Measurements from ENCODE around the gene NBEA.
A peak's percentile ranks its signal among the peaks of the same experiment; 100 is the strongest.

NBEA gene

GRCh38 chr13:34933786-34934185 is 8.3 kb upstream of the NBEA start:
- in situ Hi-C loops (cut with HindIII; ENCODE audit: low sequenced_read_pairs), result no loop called here
- TF ChIP-seq, protein P1, sequence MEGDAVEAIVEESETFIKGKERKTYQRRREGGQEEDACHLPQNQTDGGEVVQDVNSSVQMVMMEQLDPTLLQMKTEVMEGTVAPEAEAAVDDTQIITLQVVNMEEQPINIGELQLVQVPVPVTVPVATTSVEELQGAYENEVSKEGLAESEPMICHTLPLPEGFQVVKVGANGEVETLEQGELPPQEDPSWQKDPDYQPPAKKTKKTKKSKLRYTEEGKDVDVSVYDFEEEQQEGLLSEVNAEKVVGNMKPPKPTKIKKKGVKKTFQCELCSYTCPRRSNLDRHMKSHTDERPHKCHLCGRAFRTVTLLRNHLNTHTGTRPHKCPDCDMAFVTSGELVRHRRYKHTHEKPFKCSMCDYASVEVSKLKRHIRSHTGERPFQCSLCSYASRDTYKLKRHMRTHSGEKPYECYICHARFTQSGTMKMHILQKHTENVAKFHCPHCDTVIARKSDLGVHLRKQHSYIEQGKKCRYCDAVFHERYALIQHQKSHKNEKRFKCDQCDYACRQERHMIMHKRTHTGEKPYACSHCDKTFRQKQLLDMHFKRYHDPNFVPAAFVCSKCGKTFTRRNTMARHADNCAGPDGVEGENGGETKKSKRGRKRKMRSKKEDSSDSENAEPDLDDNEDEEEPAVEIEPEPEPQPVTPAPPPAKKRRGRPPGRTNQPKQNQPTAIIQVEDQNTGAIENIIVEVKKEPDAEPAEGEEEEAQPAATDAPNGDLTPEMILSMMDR (IDR thresholded peaks at IDR 0.05; ENCODE audit: low read depth, low read length), result no peak
- H3K4me3 ChIP-seq (ENCODE audit: low read depth, low read length), result no peak overlapping the region
- DNase-seq (ENCODE audit: low read depth, low spot score), result no peak

GRCh38 chr13:34935841-34936240 is 6.2 kb upstream of the NBEA start:
- TF ChIP-seq, protein P1 (IDR thresholded peaks at IDR 0.05; ENCODE audit: low read depth, low read length), result no peak
- no peak for DNase-seq (ENCODE audit: low read depth, low spot score)
- H3K4me3 ChIP-seq (ENCODE audit: low read depth, low read length), result no peak overlapping the region
- in situ Hi-C loops (cut with HindIII; ENCODE audit: low sequenced_read_pairs), result no loop called here

- in situ Hi-C loops (cut with HindIII; ENCODE audit: low sequenced_read_pairs), result no loop called here
- H3K4me3 ChIP-seq (ENCODE audit: low read depth, low read length), result no peak overlapping the region
- TF ChIP-seq, protein P1 (IDR thresholded peaks at IDR 0.05; ENCODE audit: low read depth, low read length), result no peak
These were observed 2.3 kb upstream of the NBEA start for GRCh38 chr13:34939771-34940170.

DNA sequence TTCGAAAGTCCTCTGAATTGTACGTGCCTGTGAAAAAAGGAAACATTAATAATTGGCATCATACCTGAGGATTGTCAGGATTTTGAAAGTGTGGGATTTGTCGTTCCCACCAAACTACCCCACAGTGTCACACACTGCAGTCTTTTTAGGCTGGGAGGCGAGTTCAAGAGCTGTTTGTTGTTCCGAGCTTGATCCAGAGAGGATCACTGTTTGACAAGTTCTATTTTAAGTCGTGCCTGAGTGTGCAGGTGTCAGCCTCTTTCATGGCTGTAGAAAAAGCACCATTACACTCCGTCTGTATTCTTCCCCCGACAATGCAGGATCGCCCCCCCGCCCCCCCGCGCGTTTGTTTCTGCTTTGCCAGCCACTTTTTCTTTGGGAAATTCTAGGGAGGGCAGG is 635 bp upstream of the NBEA start:
- peak overlapping the region; percentile 68 for H3K4me3 ChIP-seq (ENCODE audit: low read depth, low read length)
- in situ Hi-C loops (cut with HindIII; ENCODE audit: low sequenced_read_pairs), result no loop called here
- TF ChIP-seq, protein P1 (IDR thresholded peaks at IDR 0.05; ENCODE audit: low read depth, low read length), result no peak
- DNase-seq (ENCODE audit: low read depth, low spot score), result no peak

More at GRCh38 chr13:34939771-34940170, 2.3 kb upstream of the NBEA start:
- no peak for DNase-seq (ENCODE audit: low read depth, low spot score)

DNA sequence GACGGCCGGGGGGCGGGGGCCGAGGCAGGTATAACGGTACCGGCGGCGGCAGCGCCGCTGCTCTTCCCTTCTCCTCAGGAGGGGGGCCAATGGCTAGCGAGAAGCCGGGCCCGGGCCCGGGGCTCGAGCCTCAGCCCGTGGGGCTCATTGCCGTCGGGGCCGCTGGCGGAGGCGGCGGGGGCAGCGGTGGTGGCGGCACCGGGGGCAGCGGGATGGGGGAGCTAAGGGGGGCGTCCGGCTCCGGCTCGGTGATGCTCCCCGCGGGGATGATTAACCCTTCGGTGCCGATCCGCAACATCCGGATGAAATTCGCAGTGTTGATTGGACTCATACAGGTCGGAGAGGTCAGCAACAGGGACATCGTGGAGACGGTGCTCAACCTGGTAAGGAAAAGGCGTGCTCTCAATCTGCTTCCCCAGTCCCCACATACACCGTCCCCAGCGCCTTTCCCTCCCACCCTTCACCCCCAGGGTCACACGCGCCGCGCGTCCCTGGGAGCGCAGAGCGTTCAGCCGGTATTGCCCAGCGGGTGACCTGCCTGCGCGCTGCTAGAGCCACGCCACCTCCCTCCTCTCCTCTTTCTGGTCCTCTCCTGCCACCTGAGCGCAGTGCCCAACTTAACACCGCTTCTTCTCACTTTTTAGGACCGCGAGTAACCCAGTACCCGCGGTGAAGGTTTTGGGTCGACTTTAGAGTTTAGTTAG is 814 bp downstream of the NBEA start:
- no peak for DNase-seq (ENCODE audit: low read depth, low spot score)

DNA sequence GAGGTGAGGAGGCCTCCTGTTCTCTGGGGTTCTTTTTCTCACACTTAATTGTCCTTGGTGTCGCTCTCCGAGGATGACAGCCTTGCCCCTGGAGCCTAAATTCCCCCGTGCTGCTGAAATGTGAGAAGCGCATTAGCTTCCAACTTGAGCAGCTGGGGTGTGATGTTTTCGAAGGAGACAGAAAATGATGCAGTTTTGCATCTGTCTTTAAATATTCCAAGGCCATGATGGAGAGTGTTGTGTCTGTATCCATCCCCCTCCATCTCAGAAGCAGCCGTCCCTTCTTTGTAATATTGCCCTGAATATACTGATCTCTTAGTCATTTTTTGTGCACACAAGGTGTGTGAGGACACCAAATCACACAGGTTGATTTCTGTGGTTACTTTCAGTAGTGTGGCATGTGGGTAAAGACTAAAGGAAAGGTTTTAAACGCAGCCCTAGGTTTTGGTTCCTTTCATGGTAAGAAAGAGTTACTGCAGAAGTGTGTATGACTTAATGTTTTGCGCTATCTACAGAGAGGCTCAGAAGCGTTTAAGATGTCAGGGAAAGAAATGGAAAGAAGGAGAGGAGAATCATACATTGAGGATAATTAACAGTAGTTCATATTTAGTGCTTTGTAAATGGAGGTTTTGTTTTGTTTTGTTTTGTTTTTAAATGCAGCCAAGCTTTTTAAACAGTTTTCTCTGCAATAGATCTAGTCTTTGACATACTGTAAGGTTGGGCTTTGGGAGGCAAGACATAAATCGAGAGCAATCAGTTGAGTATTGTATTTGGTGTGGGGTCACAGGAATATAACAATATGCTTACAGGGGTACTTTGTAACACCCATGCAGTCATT is 1.6 kb downstream of the NBEA start:
- TF ChIP-seq, protein P1 (IDR thresholded peaks at IDR 0.05; ENCODE audit: low read depth, low read length), result no peak
- in situ Hi-C loops (cut with HindIII; ENCODE audit: low sequenced_read_pairs), result no loop called here
- no peak for DNase-seq (ENCODE audit: low read depth, low spot score)
- peak overlapping the region; percentile 68 for H3K4me3 ChIP-seq (ENCODE audit: low read depth, low read length)

More for the DNA sequence above, 814 bp downstream of the NBEA start:
- TF ChIP-seq, protein P1 (IDR thresholded peaks at IDR 0.05; ENCODE audit: low read depth, low read length), result no peak
- peak overlapping the region; percentile 68 for H3K4me3 ChIP-seq (ENCODE audit: low read depth, low read length)
- in situ Hi-C loops (cut with HindIII; ENCODE audit: low sequenced_read_pairs), result no loop called here
